ENCODE data around the gene PTP4A1.
"Not testable (repeated sequence)": the region's sequence is repeated elsewhere in the genome, so short reads cannot be mapped to it uniquely, and the experiment has no call there.

PTP4A1 gene

GRCh38 chr6:63572044-63572746 is at the start of gene PTP4A1, which contains the start of gene LOC128125822:
TSS of gene PTP4A1 (plus strand) at chr6:63572480. CDS start at chr6:63576881, 4,401 bp downstream.
TSS of gene LOC128125822 (plus strand) at chr6:63572480.
- peak within 1 kb of the TSS; percentile 96 for H3K4me3 ChIP-seq (ENCODE audit: low read depth, low read length)
- H3K9ac ChIP-seq (ENCODE audit: low read depth, low read length), result peak within 1 kb of the TSS; percentile 97
- no peaks in the 10 kb centered on the region for H3K9me3 ChIP-seq (ENCODE audit: control insufficient read depth, insufficient read depth, low read length)
- peaks cover 23% of the 10 kb centered on the region for H3K4me1 ChIP-seq (ENCODE audit: control insufficient read depth, insufficient read depth, low read length)
- H3K36me3 ChIP-seq (ENCODE audit: control insufficient read depth, insufficient read depth, low read length), result peaks cover 15% of the 10 kb centered on the region
- peak within 1 kb of the TSS; percentile 96 for H3K27ac ChIP-seq (ENCODE audit: low read depth, low read length)
- no peaks in the 10 kb centered on the region; the same call in 1 of the 2 replicates for H3K27me3 ChIP-seq (ENCODE audit: control insufficient read depth, insufficient read depth, low read length)

- not testable (repeated sequence) for H3K27me3 ChIP-seq (ENCODE audit: control insufficient read depth, insufficient read depth, low read length); H3K4me3 ChIP-seq (ENCODE audit: low read depth, low read length)
These were observed 49.4 kb upstream of the PTP4A1 start for GRCh38 chr6:63522911-63523287.

GRCh38 chr6:63523630-63524029 is 48.6 kb upstream of the PTP4A1 start:
- Histone ChIP-seq H3K36me3 (ENCODE audit: control insufficient read depth, insufficient read depth, low read length) (no peaks in the 10 kb centered on the region), H3K27ac (ENCODE audit: low read depth, low read length) (no peak overlapping the region), H3K9ac (ENCODE audit: low read depth, low read length) (no peak overlapping the region), H3K27me3 (ENCODE audit: control insufficient read depth, insufficient read depth, low read length) (no peaks in the 10 kb centered on the region), H3K4me1 (ENCODE audit: control insufficient read depth, insufficient read depth, low read length) (no peaks in the 10 kb centered on the region), H3K4me3 (ENCODE audit: low read depth, low read length) (no peak overlapping the region), H3K9me3 (ENCODE audit: control insufficient read depth, insufficient read depth, low read length) (no peaks in the 10 kb centered on the region)

More at GRCh38 chr6:63522911-63523287, 49.4 kb upstream of the PTP4A1 start:
- not testable (repeated sequence) for H3K4me1 ChIP-seq (ENCODE audit: control insufficient read depth, insufficient read depth, low read length); H3K36me3 ChIP-seq (ENCODE audit: control insufficient read depth, insufficient read depth, low read length); H3K27ac ChIP-seq (ENCODE audit: low read depth, low read length); H3K9me3 ChIP-seq (ENCODE audit: control insufficient read depth, insufficient read depth, low read length); H3K9ac ChIP-seq (ENCODE audit: low read depth, low read length)

DNA sequence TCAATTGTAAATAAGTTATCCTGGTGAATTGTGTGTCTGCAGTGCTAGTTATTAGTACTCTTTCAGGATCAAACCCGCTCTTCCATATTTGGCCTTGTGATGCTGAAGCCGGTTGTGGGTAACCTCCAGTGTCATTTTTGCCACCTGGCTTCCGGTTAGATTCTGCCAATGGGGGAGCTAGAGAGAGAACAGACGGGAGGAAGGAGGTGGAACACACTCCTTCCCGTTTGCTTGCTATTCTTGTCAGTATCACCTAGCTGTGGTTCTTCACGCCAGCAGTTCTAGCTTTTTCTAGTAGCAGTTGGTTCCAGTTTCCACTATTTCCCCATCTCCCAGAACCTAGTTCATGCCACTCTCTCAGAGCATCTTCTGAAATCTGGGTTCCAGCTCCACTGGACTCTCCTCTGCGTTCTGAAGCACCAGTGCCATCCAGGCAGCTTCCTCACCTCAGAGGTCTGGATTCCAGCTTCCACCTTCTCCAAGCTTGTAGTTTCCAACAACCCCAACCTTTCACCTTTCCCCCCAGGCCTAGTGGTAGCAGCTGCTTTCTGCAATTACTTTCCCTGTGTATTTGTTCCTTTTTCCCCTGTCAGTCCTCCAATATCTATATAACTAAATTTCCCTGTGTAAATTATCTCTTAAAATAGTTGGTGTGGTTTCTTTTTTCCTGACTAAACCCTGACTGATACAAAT is 46.9 kb upstream of the PTP4A1 start:
- Histone ChIP-seq H3K27me3 (ENCODE audit: control insufficient read depth, insufficient read depth, low read length) (no peaks in the 10 kb centered on the region), H3K4me3 (ENCODE audit: low read depth, low read length) (no peak overlapping the region), H3K4me1 (ENCODE audit: control insufficient read depth, insufficient read depth, low read length) (no peaks in the 10 kb centered on the region), H3K9me3 (ENCODE audit: control insufficient read depth, insufficient read depth, low read length) (no peaks in the 10 kb centered on the region), H3K36me3 (ENCODE audit: control insufficient read depth, insufficient read depth, low read length) (no peaks in the 10 kb centered on the region), H3K27ac (ENCODE audit: low read depth, low read length) (no peak overlapping the region), H3K9ac (ENCODE audit: low read depth, low read length) (no peak overlapping the region)

DNA sequence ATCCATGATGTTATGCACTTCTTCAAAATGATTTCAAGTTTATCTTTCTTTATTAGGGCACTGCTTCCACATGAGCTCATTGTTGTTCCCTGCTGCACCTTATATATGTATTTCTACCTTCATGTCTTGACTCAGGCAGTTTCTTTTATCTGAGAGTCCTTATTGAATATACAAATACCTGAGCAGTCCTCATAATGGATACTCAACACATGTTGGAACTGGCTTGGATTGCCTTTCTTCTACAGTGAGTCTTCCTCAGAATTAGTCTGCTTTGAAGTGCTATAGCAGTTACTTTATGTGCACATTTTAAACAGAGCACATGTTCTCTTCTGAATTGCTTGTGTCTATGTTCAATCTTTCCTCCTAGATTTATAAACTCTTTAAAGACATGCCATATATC is 45.3 kb upstream of the PTP4A1 start:
- Histone ChIP-seq H3K9ac (ENCODE audit: low read depth, low read length) (no peak overlapping the region), H3K4me1 (ENCODE audit: control insufficient read depth, insufficient read depth, low read length) (no peaks in the 10 kb centered on the region), H3K36me3 (ENCODE audit: control insufficient read depth, insufficient read depth, low read length) (no peaks in the 10 kb centered on the region), H3K27ac (ENCODE audit: low read depth, low read length) (no peak overlapping the region), H3K9me3 (ENCODE audit: control insufficient read depth, insufficient read depth, low read length) (no peaks in the 10 kb centered on the region), H3K4me3 (ENCODE audit: low read depth, low read length) (no peak overlapping the region), H3K27me3 (ENCODE audit: control insufficient read depth, insufficient read depth, low read length) (no peaks in the 10 kb centered on the region)

GRCh38 chr6:63527658-63528514 is 44.4 kb upstream of the PTP4A1 start:
- Histone ChIP-seq H3K27me3 (ENCODE audit: control insufficient read depth, insufficient read depth, low read length) (no peaks in the 10 kb centered on the region), H3K4me3 (ENCODE audit: low read depth, low read length) (no peak overlapping the region), H3K27ac (ENCODE audit: low read depth, low read length) (no peak overlapping the region), H3K4me1 (ENCODE audit: control insufficient read depth, insufficient read depth, low read length) (no peaks in the 10 kb centered on the region), H3K9me3 (ENCODE audit: control insufficient read depth, insufficient read depth, low read length) (no peaks in the 10 kb centered on the region), H3K36me3 (ENCODE audit: control insufficient read depth, insufficient read depth, low read length) (no peaks in the 10 kb centered on the region), H3K9ac (ENCODE audit: low read depth, low read length) (no peak overlapping the region)

DNA sequence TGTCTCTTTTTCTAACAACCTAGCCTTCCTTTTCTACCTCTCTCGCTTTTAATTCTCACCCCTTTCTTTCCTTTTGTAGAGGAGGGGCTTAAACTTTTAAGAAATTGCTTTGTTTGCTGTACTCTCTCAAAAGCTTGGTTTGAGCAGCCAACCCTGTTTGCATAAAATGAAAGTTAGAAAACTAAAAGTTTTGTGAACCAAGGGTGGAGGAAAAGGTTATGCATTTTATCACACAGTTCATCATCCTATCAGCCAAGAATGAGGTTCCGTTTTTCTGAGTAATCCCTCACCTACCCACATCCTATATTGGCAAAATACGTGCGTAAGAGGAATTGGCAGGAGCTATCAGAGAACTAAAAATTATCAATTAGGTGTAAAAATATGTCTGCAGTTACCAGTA is 42.8 kb upstream of the PTP4A1 start:
- H3K27ac ChIP-seq (ENCODE audit: low read depth, low read length), result no peak overlapping the region
- H3K4me3 ChIP-seq (ENCODE audit: low read depth, low read length), result no peak overlapping the region
- no peaks in the 10 kb centered on the region for H3K36me3 ChIP-seq (ENCODE audit: control insufficient read depth, insufficient read depth, low read length)
- H3K4me1 ChIP-seq (ENCODE audit: control insufficient read depth, insufficient read depth, low read length), result no peaks in the 10 kb centered on the region
- peaks cover 6% of the 10 kb centered on the region; the same call in 1 of the 2 replicates for H3K27me3 ChIP-seq (ENCODE audit: control insufficient read depth, insufficient read depth, low read length)
- H3K9ac ChIP-seq (ENCODE audit: low read depth, low read length), result no peak overlapping the region
- H3K9me3 ChIP-seq (ENCODE audit: control insufficient read depth, insufficient read depth, low read length), result no peaks in the 10 kb centered on the region

GRCh38 chr6:63530182-63530581 is 42.1 kb upstream of the PTP4A1 start:
- Histone ChIP-seq H3K36me3 (ENCODE audit: control insufficient read depth, insufficient read depth, low read length) (no peaks in the 10 kb centered on the region), H3K4me3 (ENCODE audit: low read depth, low read length) (no peak overlapping the region), H3K27ac (ENCODE audit: low read depth, low read length) (no peak overlapping the region), H3K4me1 (ENCODE audit: control insufficient read depth, insufficient read depth, low read length) (no peaks in the 10 kb centered on the region), H3K9ac (ENCODE audit: low read depth, low read length) (no peak overlapping the region), H3K27me3 (ENCODE audit: control insufficient read depth, insufficient read depth, low read length) (peaks cover 8% of the 10 kb centered on the region; the same call in 1 of the 2 replicates), H3K9me3 (ENCODE audit: control insufficient read depth, insufficient read depth, low read length) (no peaks in the 10 kb centered on the region)

- no peak overlapping the region for H3K4me3 ChIP-seq (ENCODE audit: low read depth, low read length)
- H3K9ac ChIP-seq (ENCODE audit: low read depth, low read length), result no peak overlapping the region
These were observed 41.3 kb upstream of the PTP4A1 start for GRCh38 chr6:63530991-63531390.

GRCh38 chr6:63533026-63533425 is 39.3 kb upstream of the PTP4A1 start:
- Histone ChIP-seq H3K4me1 (ENCODE audit: control insufficient read depth, insufficient read depth, low read length) (no peaks in the 10 kb centered on the region), H3K4me3 (ENCODE audit: low read depth, low read length) (no peak overlapping the region), H3K9ac (ENCODE audit: low read depth, low read length) (no peak overlapping the region), H3K27ac (ENCODE audit: low read depth, low read length) (no peak overlapping the region), H3K36me3 (ENCODE audit: control insufficient read depth, insufficient read depth, low read length) (no peaks in the 10 kb centered on the region), H3K27me3 (ENCODE audit: control insufficient read depth, insufficient read depth, low read length) (peaks cover 28% of the 10 kb centered on the region; the same call in 1 of the 2 replicates), H3K9me3 (ENCODE audit: control insufficient read depth, insufficient read depth, low read length) (no peaks in the 10 kb centered on the region)

More at GRCh38 chr6:63530991-63531390, 41.3 kb upstream of the PTP4A1 start:
- H3K36me3 ChIP-seq (ENCODE audit: control insufficient read depth, insufficient read depth, low read length), result no peaks in the 10 kb centered on the region
- H3K4me1 ChIP-seq (ENCODE audit: control insufficient read depth, insufficient read depth, low read length), result no peaks in the 10 kb centered on the region
- no peak overlapping the region for H3K27ac ChIP-seq (ENCODE audit: low read depth, low read length)
- no peaks in the 10 kb centered on the region for H3K9me3 ChIP-seq (ENCODE audit: control insufficient read depth, insufficient read depth, low read length)
- H3K27me3 ChIP-seq (ENCODE audit: control insufficient read depth, insufficient read depth, low read length), result peaks cover 17% of the 10 kb centered on the region; the same call in 1 of the 2 replicates
